Islet of Langerhans (tissue), 1 donor: ENCODE results near the gene PHF1.
"Not testable (repeated sequence)": the region's sequence is repeated elsewhere in the genome, so short reads cannot be mapped to it uniquely, and the experiment has no call there.

Source experiments
- FAIRE-seq: peaks from one replicate; lab custom pipeline; 2011; peaks lifted over from hg19 to GRCh38; lab: Jason Lieb, UNC

The PHF1 gene

DNA sequence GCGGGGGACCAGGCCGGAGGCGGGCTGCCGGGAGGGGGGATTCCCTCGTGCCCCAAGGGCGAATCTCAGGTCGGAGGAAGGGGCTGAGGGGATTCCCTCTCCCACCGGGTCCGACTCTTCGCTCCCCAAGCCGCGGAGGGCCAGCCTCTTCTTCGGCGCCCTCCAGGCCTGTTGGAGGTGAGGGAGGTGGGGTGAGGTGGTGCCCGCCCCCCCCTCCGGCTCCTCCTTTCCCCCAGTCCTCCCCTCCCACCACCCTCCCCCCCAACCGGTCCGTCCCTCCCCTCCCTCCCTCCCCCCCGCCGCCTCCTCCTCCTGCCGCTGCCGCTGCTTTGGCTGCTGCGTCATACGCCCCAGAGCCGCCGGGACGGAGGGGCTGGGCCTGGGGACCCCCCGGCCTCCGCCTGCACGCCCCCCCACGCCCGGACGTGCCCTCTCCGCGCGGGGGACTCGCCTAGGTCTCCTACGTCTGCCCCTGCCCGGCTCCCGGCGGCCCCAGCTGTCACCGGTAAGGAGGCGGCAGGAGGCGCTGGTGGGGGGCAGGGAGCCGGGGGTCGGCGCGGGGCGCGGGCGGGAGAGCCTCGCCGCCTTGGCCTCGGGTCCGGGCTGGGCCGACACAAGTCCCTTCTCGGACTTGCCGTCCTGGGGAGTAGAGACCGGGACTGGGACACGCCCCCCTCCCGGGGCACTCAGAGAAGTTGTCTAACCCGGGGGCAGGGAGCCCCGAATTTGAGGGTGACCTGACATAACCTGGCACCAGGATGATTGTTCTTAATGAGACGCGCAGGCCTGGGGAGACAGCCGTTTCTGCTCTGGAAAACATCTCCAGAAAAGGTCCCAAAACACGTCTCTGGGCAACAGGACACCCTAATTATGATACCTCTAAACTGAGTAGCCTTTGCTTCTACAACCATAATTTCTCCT lies at the start of gene PHF1:
PHF1 (plus strand) TSS at position 304 of the 921 bp plus-strand sequence. CDS start 1,250 bp downstream, outside the sequence.
- no peak for FAIRE-seq

DNA sequence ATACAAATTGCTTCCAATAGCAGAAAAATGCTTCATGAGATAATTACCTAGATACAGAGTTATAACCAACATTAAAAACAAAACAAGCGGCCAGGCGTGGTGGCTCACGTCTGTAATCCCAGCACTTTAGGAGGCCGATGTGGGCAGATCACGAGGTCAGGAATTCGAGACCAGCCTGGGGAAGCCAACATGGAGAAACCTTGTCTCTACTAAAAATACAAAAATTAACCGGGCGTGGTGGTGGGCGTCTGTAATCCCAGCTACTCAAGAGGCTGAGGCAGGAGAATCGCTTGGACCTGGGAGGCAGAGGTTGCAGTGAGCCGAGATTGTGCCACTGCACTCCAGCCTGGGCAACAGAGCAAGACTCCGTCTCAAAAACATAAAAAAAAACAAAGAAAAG lies 47.3 kb upstream of the PHF1 start:
- not testable (repeated sequence) for FAIRE-seq

DNA sequence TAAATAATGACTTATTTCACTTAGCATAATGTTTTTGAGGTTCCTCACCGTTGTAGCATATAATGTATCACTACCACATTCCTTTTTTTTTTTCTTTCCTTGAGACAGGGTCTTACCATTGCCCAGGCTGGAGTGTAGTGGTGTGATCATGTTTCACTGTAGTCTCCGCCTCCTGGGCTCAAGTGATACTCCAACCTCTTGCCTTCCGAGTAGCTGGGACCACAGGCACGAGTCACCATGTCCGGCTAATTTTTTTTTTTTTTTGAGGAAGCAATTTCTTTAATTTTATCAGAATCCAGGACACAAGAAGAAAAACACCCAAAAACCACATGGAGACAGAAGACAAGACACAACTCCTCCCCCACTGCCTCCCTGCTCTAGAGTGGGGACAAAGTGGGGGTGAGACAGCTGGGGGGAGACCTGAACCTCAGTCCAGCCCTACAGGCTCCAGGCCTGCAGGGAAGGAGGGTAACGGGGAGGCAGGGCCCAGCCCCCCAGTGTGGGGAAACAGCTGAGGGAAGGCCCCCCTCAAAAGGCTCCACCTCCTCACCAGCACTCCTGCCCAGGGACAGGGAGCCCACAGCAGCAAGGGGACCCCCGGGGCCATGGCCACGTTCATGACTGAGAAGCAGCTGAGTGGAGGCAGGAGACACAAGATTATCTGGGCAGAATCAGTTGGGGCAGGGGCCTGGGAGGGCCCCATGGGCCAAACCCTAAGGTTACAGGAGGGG lies 46.2 kb upstream of the PHF1 start:
- FAIRE-seq = not testable (repeated sequence)

DNA sequence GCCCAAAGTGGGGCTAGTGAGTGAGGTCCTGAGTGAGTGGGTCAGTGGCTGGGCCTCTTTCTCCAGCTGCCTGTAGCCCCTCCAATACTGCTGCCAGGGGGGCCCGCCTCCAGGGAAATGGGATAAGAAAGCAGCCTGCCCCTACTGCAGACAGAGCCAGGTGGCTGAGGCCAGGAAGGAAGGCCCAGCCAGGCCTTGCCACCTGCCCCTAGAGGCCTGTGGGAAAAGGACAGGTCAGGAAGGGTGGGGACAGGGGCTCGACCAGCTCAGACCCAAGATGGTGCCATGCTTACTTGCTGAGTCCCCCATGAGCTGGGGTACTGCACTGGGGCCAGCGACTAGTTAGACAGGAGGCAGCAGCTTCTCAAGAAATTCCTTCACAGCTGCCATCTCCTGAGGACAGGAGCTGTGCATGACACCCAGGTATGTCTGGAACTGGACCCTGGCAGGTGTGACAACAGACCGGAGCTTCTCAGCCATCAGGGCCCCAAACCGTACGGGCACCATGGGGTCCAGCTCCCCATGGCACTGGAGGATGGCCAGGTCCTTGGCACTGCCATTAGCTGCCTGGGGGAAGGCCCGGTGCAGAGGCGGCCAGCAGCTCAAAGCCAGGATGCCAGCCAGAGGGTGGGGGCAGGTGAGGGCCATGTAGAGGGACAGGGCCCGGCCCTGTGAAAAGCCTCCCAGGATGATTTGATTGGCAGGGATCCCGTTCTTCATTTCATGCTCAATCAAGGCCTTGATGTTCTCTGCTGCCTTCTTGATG lies 45.4 kb upstream of the PHF1 start:
- FAIRE-seq = not testable (repeated sequence)

DNA sequence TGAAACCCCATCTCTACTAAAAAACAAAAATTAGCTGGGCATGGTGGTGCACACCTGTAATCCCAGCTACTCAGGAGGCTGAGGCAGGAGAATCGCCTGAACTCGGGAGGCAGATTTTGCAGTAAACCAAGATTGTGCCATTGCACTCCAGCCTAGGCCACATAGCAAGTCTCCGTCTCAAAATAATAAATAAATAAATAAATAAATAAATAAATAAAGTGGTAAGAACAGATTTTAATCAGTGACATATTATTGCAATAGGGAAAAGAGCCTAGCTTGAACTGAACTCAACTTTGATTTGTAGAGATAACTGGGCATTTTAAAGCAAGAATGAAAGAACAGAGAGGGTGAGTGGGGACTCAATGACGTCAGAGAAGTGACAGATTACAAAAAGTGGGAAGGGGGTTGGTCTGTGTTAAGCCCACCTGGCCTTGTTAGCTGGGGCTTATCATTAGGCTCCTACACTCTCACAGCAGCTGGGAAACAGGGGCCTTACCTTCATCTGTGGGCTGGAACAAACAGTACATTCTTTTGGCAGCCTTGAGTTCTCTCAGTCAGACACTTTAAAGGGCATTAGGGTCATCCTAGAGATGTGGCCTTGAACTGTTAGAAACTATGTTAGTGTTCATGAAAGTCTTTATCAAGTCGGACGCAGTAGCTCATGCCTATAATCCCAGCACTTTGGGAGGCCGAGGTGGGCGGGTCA lies 43.7 kb upstream of the PHF1 start:
- FAIRE-seq = no peak

DNA sequence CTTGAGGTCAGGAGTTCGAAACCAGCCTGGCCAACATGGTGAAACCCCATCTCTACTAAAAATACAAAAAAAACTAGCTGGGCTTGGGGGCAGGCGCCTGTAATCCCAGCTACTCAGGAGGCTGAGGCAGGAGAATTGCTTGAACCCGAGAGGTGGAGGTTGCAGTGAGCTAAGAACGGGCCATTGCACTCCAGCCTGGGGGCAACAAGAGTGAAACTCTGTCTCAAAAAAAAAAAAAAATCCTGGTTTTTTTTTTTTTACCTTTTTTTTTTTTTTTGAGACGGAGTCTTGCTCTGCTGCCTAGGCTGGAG lies 43.1 kb upstream of the PHF1 start:
- not testable (repeated sequence) for FAIRE-seq

DNA sequence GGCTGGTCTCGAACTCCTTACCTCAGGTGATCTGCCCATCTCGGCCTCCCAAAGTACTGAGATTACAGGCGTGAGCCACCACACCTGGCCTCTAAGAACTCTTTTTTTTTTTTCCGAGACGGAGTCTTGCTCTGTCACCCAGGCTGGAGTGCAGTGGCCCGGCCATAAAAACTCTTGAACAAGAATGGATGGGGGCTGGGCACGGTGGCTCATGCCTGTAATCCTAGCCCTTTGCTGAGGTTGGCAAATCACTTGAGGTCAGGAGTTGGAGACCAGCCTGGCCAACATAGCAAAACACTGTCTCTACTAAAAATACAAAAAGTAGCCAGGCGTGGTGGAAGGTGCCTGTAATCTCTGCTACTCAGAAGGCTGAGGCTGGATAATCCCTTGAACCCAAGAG lies 38.9 kb upstream of the PHF1 start:
- not testable (repeated sequence) for FAIRE-seq

DNA sequence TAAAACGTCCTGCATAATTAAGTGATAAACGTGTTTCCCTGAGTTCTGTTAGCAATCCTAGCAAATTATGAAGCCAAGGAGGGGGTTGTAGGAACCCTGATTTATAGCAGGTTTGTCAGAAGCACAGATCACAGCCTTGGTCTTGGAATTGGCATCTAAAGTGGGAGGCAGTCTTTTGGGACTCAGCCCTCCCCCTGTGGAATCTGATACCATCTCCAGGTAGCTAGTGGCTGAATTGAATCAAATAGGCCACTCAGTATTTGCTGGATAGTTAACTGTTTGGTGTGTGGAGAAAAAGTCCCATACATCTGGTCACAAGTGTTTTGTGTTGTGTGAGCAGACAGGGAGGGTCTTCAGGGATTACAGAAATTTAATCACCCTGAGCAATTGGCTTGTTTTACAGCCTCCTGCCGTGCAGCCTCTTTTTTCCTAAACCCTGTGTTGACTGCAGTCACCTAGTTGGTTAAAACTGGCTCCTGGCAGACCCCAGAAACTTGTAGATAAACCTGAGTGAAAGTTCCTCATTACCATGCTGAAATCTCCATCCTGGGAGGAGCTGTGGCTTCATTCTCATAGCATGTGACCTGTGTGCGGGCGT lies 38.2 kb upstream of the PHF1 start:
- no peak for FAIRE-seq

DNA sequence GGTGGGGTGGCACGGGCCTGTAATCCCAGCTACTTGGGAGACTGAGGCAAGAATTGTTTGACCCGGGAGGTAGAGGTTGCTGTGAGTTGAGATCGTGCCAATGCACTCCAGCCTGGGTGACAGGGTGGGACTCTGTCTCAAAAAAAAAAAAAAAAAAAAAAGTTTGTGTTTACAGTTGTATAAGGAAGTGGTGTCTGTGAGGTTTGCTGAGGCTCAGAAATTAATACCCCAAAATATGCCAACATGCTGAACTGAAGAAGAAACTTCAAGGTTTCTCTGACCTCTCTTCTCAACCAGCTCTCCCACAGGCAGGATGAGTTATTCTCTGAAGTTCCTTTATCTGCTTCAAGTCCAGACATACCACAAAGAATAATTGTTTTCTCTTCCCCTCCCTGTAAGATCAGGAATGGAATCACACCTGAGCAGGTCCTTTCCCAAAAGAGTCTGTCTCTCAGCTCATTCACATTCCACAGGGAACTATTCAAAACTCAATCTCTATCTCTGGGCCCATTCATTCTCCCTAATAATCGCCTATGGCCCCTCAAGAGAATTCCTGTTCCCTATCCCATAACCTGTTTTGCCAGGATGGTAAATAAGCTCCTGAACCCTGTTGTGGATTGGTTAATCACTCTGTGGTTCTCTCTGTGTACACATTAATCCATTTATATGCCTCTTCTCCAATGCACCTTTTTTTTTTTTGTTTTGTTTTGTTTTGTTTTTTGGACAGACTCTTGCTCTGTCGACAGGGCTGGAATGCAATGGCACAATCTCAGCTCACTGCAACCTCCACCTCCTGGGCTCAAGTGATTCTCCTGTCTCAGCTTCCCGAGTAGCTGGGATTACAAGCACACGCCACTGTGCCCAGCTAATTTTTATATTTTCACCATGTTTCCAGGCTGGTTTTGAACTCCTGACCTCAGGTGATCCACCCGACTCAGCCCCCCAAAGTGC lies 36.6 kb upstream of the PHF1 start:
- FAIRE-seq = no peak

DNA sequence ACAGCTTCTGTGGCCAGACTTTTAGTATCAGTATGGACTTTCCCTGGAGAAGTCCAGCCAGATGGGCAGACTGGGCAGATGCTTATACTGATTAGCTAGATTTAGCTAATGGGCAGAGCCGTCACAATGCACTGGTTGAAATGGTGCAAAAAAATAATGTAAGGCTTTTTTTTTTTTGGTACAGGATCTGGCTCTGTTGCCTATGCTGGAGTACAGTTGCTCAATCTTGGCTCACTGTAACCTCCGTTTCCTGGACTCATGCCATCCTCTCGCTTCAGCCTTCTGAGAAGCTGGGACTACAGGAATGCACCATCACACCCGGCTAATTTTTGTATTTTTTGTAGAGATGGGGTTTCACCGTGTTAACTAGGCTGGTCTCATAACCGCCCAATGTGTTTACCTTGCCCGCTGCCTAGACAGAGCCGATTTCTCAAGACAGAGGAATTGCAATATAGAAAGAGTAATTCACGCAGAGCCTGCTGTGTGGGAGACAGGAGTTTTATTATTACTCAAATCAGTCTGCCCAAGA lies 35.6 kb upstream of the PHF1 start:
- FAIRE-seq = no peak

DNA sequence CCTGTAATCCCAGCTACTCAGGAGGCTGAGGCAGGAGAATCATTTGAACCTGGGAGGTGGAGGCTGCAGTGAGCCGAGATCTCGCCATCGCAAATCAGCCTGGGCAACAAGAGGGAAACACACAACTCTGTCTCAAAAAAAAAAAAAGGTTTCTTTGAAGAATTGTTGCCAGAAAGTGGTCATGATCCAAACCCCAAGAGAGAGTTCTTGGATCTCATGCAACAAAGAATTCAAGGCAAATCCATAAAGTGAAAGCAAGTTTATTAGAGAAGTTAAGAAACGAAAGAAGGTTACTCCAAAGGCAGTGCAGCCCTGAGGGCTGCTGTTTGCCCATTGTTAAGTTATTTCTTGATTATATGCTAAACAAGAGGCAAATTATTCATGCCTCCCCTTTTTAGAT lies 33.6 kb upstream of the PHF1 start:
- no peak for FAIRE-seq

DNA sequence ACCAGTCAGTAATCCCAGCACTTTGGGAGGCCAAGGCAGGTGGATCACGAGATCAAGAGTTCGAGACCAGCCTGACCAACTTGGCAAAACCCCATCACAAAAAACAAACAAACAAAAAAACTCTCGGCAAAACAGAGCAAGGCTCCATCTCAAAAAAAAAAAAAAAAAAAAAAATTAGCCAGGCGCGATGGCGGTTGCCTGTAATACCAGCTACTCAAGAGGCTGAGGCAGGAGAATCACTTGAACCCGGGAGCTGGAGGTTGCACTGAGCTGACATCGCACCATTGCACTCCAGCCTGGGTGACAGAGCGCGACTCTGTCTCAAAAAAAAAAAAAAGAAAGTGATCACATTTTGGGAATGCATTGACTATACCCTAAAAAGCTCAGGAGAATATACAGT lies 31.6 kb upstream of the PHF1 start:
- FAIRE-seq = not testable (repeated sequence)

DNA sequence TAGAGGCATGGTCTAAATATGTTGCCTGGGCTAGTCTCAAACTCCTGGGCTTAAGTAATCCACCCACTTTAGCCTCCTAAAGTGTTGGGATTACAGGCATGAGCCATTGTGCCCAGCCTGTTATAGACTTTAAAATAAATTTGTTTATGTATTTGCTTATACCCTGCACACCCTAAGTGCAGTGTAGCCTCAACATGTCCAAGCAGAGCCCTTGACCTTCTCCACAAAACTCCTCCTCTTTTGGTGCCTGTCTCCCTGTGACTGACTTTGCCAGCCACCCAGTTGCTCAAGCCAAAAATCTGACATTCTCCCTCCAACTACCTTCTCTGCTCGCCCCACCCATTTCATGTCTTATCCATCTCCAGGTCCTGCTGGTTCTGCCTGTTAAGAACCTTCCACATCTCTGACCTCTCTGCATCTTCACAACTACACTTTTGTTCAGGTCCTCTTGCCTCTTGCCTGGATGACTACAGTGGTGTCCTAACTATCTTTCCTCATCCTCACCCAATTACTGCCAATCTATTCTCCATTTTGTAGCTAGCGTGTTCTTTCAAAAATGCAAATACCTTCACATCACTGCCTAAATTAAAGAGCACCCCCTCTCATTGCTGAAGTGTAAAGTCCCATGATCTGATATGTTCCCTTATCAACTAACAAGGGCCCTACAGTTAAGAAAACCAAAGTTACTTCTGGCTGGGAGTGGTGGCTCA lies 30.4 kb upstream of the PHF1 start:
- no peak for FAIRE-seq

DNA sequence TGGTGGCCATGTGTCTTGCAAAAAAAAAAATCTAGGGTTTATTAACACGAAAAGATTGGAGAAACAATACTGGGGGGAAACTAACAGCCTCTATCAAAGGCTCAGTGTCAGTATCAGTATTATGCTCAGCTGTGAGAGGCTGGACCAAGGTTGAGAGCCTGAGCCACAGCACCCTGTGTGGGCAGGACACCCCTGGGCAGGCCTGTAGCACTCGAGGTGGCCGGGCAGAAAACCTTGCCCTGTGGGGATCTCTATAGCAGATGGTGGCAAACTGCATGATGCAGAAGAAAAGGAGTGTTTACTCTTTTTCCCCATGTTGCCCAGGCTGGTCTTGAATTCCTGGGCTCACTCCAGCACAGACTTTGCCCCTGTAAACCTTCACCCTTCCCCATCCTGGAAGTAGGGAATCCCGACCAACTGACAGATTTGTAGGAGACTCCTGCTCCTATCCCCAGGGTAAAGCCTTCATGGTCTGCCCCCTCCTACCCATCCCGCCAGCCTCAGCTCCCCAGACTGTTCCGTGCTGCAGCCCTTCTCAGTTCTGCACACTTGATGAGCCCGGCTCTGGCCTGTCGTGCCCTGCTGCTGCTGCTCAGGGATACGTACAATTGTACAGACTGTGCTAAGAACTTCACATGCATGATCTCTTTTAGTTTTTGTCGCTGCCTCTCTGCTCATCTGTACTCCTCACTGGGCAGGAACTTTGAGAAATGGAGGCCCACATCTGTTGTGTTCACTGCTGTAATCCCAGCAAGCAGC lies 27.2 kb upstream of the PHF1 start:
- FAIRE-seq = no peak

DNA sequence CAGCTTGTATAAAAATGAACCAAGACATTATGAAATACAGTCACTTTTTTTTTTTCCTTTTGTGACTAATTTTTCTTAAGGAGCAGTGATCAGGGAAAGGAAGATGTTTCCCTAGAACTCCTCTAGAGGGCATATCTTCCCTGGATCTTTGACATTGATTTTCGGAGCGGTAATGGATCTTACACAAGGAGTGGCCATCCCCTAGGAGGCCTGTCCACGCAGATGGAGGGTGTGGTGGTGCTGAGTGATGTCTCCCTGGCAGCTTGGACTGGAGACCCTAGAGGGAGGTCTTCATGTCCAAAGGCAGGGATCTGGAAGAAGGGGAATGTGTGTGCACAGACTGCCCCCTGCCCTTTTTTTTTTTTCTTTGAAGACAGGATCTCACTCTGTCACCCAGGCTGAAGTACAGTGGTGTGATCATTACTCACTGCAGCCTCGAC lies 26.2 kb upstream of the PHF1 start:
- FAIRE-seq = no peak

DNA sequence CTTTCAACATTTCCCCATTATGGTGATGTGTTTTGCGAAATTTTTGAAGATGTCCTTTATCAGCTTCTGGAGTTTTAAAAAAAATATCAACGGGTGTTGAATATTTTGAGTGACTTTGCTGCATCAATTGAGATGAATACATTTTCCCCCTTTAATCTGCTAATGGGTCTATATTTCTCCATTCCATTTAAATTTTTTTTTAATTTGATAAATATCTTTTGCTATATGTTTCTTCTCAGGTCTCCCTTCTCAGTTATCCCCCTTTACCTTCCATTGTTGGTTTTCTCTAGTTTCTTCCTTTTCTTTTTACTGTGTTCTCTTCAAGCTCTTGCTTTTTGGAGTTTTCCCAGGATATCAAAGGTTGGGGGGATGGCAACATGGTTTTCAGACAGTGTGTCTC lies 20.6 kb upstream of the PHF1 start:
- no peak for FAIRE-seq

DNA sequence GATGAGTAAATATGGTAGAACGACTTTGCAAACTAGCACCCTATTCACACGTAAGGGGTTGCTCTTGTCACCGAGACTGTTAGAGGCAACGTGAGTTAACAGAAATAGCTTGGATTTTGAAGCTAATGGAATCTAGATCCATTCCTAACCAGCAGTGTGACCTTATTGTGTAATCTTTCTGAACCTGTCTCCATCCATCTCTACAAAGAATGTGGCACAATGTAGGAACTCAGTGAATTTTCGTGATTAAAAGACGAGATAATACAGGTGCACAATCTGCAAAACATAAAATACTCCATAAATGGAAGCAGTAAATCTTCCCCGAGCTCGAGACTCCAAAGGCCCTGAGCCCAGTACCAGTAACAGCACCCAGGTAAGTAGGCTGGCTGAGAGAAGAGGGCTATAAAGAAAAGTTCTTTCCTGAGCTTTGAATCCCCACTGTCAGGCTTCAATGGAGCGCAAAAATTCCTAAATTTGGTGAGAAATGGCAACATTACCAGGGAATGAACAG lies 20.0 kb upstream of the PHF1 start:
- FAIRE-seq = no peak

DNA sequence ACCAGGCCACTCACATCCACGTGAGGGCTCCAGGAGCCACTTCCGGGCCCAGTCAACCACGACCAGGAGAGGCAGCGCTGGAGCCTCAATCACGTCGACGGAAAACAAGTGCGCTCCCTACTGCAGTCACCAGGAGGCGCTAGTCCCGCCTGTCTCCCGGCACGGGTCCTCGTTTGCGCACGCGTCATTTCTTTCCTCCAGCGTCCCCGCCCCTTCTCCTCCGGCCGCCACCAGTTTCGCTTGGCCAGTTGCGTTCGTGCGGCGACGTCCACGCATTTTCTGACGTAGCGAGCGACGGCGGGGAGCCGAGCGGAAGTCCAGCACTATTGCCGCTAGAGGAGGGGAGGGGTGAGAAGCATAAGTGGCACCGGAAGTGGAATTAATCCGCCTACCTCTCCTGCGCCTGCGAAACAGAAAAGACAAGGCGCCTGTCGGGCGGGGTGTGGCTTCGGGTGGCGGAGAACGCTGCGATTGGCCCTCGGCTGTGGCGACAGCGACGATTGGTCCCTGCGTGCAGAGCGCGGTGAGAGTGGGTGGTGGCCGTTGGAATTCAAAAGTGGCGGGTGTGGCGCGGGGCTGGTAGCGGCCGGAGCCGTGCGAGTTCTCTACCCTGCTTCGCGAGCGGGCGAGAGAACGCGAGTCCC lies 19.4 kb upstream of the PHF1 start, which contains the start of gene KIFC1:
KIFC1 (plus strand) TSS at position 546 of the 644 bp plus-strand sequence. CDS start 163 bp downstream, outside the sequence.
- FAIRE-seq = peak; percentile 88
